PC-3 (cell line): ENCODE results near the gene PDGFC. TPM values are rescaled to one million over a fixed set of nuclear protein-coding genes. Genes with fewer than 3 reads are reported as not detected.

ENCODE experiments used
- ATAC-seq: fragments of 200-7000 bp; cut with Tn5 transposase; 2 replicates; pipeline ENCODE4 v1.9.1; 2020; ENCODE audit warnings: mild to moderate bottlenecking, moderate library complexity
- BruUV-seq: library from RNA; stranded (reverse); fragments of 400-500 nt; replicated peaks from 2 replicates; lab custom pipeline; 2021; lab: Mats Ljungman, UMichigan
- CTCF ChIA-PET: fragments of 300-600 bp; sonication (Branson Sonifier 250); formaldehyde crosslinking; loops from one replicate; lab custom pipeline; 2022; ENCODE audit warnings: antibody characterized with exemption; lab: Charles Lee
- POLR2A ChIA-PET: fragments of 300-600 bp; sonication (Branson Sonifier 250); formaldehyde crosslinking; loops from one replicate; lab custom pipeline; 2022; ENCODE audit warnings: antibody characterized with exemption; ENCODE audit not compliant: unreplicated experiment; lab: Charles Lee
- DNase-seq: peaks from one replicate; pipeline ENCODE4 v3.0.0-alpha.2; 2015
- H2AFZ ChIP-seq: fragments of 300-600 bp; sonication (generic); 2 replicates; pipeline ENCODE4 v1.6.0; 2016; ENCODE audit warnings: antibody characterized with exemption, low read length
- H3F3A ChIP-seq: fragments of 300-600 bp; sonication (generic); one replicate; pipeline ENCODE4 v1.6.0; 2017; ENCODE audit warnings: antibody characterized with exemption, low read length, control low read depth, mild to moderate bottlenecking; ENCODE audit not compliant: unreplicated experiment
- H3K27ac ChIP-seq: fragments of 300-600 bp; sonication (generic); 2 replicates; pipeline ENCODE4 v1.5.1; 2016; ENCODE audit warnings: mild to moderate bottlenecking, low read length
- H3K27me3 ChIP-seq: fragments of 300-600 bp; sonication (generic); 2 replicates; pipeline ENCODE4 v1.6.1; 2016; ENCODE audit warnings: low read length, mixed read lengths
- H3K36me3 ChIP-seq: fragments of 300-600 bp; sonication (generic); 2 replicates; pipeline ENCODE4 v1.6.1; 2016; ENCODE audit warnings: low read depth, mixed run types, low read length, mixed read lengths
- H3K4me1 ChIP-seq: fragments of 300-600 bp; sonication (generic); 2 replicates; pipeline ENCODE4 v1.5.1; 2016; ENCODE audit warnings: low read length; ENCODE audit not compliant: insufficient read depth
- H3K4me2 ChIP-seq: fragments of 300-600 bp; sonication (generic); 2 replicates; pipeline ENCODE4 v1.6.0; 2016; ENCODE audit warnings: low read length
- H3K4me3 ChIP-seq: fragments of 300-600 bp; sonication (generic); 2 replicates; pipeline ENCODE4 v1.5.1; 2016; ENCODE audit warnings: mild to moderate bottlenecking, low read length, mixed read lengths
- H3K79me2 ChIP-seq: fragments of 300-600 bp; sonication (generic); 2 replicates; pipeline ENCODE4 v1.6.1; 2017; ENCODE audit warnings: low read length, mixed read lengths
- H3K9ac ChIP-seq: fragments of 300-600 bp; sonication (generic); 2 replicates; pipeline ENCODE4 v1.6.0; 2016; ENCODE audit warnings: mild to moderate bottlenecking, low read length
- H3K9me2 ChIP-seq: fragments of 300-600 bp; sonication (generic); replicated peaks from 2 replicates; pipeline ENCODE4 v1.6.1; 2016; ENCODE audit warnings: mixed run types, low read length, mixed read lengths
- H3K9me3 ChIP-seq: fragments of 300-600 bp; sonication (generic); 2 replicates; pipeline ENCODE4 v1.6.1; 2016; ENCODE audit warnings: low read length, mixed read lengths
- H4K20me1 ChIP-seq: fragments of 300-600 bp; sonication (generic); 2 replicates; pipeline ENCODE4 v1.6.1; 2016; ENCODE audit warnings: low read length, mixed read lengths
- EZH2 ChIP-seq: fragments of 300-600 bp; sonication (generic); IDR thresholded peaks from one replicate; pipeline ENCODE4 v1.6.1; 2017; ENCODE audit warnings: antibody characterized with exemption, mild to moderate bottlenecking, low read length; ENCODE audit not compliant: unreplicated experiment
- EZH2phosphoT487 ChIP-seq: fragments of 300-600 bp; sonication (generic); IDR thresholded peaks from 2 replicates; pipeline ENCODE4 v1.6.1; 2018; ENCODE audit warnings: mild to moderate bottlenecking, antibody characterized with exemption, low read length, borderline replicate concordance
- intact Hi-C: fragments of 100-400 bp; cut with micrococcal nuclease; formaldehyde crosslinking; loops from 2 replicates; pipeline ENCODE4 v1.9.0; 2023
- total RNA-seq: library from RNA; depleted of rRNA; stranded (reverse); fragments of >200 nt; gene quantifications from 2 replicates; pipeline ENCODE4 v1.2.3, GENCODE V29; 2014
- TF ChIP-seq, protein P1 (sequence below): fragments of 300-600 bp; sonication (generic); conservative IDR thresholded peaks from 2 replicates; pipeline ENCODE4 v1.5.1; 2017; ENCODE audit warnings: antibody characterized with exemption, low read depth, mild to moderate bottlenecking, low read length

The PDGFC gene
- total RNA-seq, 1 experiment from 2014 or later = 23.0 TPM

DNA sequence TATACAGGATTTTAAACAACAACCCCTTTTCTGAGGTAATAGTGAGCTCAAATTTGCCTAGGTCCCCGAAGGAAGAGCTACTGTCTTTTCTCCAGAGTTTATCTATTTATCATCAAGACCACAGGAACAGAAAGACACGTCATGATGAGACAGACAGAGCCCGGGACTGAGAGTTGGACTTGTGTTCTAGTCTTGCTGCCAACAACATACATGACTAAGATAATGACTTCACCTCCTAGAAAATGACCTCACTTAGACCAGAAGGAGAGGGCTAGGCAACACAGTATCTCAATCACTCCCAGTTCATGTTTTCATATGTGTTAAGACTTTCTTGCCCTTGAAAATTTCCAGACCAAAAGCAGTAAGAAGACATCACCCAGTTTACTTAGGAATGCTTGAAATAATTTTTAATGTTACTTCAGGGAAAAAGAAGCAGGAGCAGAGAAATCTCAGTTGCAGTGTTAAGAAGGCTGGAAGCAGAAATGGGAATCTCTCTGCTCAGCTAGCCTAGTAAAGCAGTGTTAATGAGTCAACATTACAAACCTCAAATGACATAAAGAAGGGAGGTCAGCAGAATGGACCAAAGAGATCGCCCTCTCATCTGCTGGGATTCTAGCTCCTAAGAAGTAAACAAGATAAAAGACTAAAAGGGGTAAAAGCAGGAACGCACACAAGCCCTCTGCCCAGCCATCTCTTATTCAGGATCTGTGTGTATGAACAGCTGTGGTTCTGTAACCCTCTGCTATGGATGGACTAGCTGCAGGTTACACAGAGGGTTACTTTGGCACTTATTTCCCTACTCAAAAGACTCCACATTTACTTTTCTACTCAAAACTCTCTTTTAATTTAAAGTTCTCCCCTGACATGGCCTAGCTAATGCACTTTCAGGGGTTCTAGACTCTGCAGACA, 24.8 kb downstream of the PDGFC start:
- Histone ChIP-seq H3K79me2 (peaks cover 80% of the 10 kb centered on the region), H3K9me2 (no peaks in the 10 kb centered on the region), H3K9me3 (no peaks in the 10 kb centered on the region), H3K4me3 (no peak overlapping the region), H3K4me1 (peaks cover 91% of the 10 kb centered on the region), H4K20me1 (no peaks in the 10 kb centered on the region), H3F3A (peaks cover 7% of the 10 kb centered on the region), H3K9ac (peak overlapping the region; percentile 46), H3K27ac (peak overlapping the region; percentile 87), H3K4me2 (peak overlapping the region; percentile 87), H3K27me3 (no peaks in the 10 kb centered on the region), H3K36me3 (no peaks in the 10 kb centered on the region), H2AFZ (no peak overlapping the region)
- intact Hi-C loops = loop anchor here (1.0 kb wide), 1 partner anchor 12 kb away; no protein-coding TSS in a partner anchor
- BruUV-seq = no TSS peak
- POLR2A ChIA-PET = interaction anchor here (0.5 to 0.7 kb wide), 2 partner anchors 12 to 15 kb away, joined by 3 to 5 read pairs; no protein-coding TSS in a partner anchor
- no peak for TF ChIP-seq EZH2
- TF ChIP-seq, protein P1, sequence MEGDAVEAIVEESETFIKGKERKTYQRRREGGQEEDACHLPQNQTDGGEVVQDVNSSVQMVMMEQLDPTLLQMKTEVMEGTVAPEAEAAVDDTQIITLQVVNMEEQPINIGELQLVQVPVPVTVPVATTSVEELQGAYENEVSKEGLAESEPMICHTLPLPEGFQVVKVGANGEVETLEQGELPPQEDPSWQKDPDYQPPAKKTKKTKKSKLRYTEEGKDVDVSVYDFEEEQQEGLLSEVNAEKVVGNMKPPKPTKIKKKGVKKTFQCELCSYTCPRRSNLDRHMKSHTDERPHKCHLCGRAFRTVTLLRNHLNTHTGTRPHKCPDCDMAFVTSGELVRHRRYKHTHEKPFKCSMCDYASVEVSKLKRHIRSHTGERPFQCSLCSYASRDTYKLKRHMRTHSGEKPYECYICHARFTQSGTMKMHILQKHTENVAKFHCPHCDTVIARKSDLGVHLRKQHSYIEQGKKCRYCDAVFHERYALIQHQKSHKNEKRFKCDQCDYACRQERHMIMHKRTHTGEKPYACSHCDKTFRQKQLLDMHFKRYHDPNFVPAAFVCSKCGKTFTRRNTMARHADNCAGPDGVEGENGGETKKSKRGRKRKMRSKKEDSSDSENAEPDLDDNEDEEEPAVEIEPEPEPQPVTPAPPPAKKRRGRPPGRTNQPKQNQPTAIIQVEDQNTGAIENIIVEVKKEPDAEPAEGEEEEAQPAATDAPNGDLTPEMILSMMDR = no peak
- no peak for TF ChIP-seq EZH2phosphoT487
- DNase-seq (peak; percentile 94), ATAC-seq (peak; percentile 48)
- CTCF ChIA-PET = no interaction called here

DNA sequence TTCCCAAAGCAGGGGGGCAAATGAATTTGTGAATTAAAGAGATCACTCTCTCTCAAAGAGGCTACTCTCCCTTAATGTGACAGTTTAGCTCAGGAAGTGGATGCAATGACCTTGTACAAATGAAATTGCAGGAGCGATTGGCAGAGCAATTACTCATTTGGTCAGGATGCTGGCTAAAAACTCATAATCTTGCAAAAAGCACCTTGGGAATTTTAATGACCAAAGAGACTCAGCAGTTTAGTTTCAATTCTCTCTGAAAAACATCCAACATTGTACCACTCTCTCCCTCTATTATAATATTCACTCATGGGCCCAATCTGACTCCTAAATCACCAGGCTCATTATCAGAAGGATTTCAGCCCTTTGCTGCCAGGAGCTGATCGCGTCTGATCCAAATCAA, 26.1 kb downstream of the PDGFC start:
- H2AFZ ChIP-seq = 0 out of 2 replicates have a peak overlapping the region, but pooled peaks have one; percentile 7
- peak overlapping the region; percentile 87 for H3K4me2 ChIP-seq
- intact Hi-C loops = no loop called here
- peaks cover 7% of the 10 kb centered on the region for H3F3A ChIP-seq
- peaks cover 80% of the 10 kb centered on the region for H3K79me2 ChIP-seq
- no TSS peak for BruUV-seq
- 0 out of 2 replicates have a peak, but pooled peaks have one; percentile 3 for ATAC-seq
- peaks cover 86% of the 10 kb centered on the region for H3K4me1 ChIP-seq
- no peaks in the 10 kb centered on the region for H4K20me1 ChIP-seq
- DNase-seq = peak; percentile 52
- TF ChIP-seq EZH2 (no peak), EZH2phosphoT487 (no peak)
- TF ChIP-seq, protein P1 = no peak
- H3K27me3 ChIP-seq = no peaks in the 10 kb centered on the region
- peak overlapping the region; percentile 68 for H3K9ac ChIP-seq
- no peaks in the 10 kb centered on the region for H3K9me3 ChIP-seq
- no peaks in the 10 kb centered on the region for H3K36me3 ChIP-seq
- POLR2A ChIA-PET = no interaction called here
- H3K4me3 ChIP-seq = peak overlapping the region; percentile 49; the same call in 1 of the 2 replicates
- CTCF ChIA-PET = no interaction called here
- H3K9me2 ChIP-seq = no peaks in the 10 kb centered on the region
- H3K27ac ChIP-seq = peak overlapping the region; percentile 87
